ENCODE data around the gene ABCB9.

GRCh38 chr12:122975790-122976647 is 9.8 kb upstream of the ABCB9 start:
- TF ChIP-seq CTCF (IDR thresholded peaks at IDR 0.05; ENCODE audit: low read depth, low read length, poor library complexity, severe bottlenecking) (no peak), EZH2phosphoT487 (IDR thresholded peaks at IDR 0.05; ENCODE audit: borderline replicate concordance, low read length) (no peak)

Data from DOHH2 (cell line).